Breast epithelium (tissue), 3 donors: ENCODE data around the gene ZCCHC10.

ENCODE experiments used
- POLR2A ChIP-seq: fragments of 450-650 bp; IDR thresholded peaks from one replicate; pipeline ENCODE4 v1.6.1; 2016; ENCODE audit warnings: antibody characterized with exemption, mild to moderate bottlenecking, moderate library complexity
- POLR2AphosphoS5 ChIP-seq, 3 donors: sonication (generic); formaldehyde crosslinking; IDR thresholded peaks; one replicate each; pipeline ENCODE4 v1.6.1; 2017; ENCODE audit warnings: antibody characterized with exemption in 3 of 3
- TF ChIP-seq, protein P1 (sequence below), 3 donors: fragments of 450-650 bp; IDR thresholded peaks; one replicate each; pipeline ENCODE4 v1.5.1; 2016 to 2017; ENCODE audit warnings: antibody characterized with exemption in 3 of 3, mild to moderate bottlenecking in 3 of 3, moderate library complexity in 3 of 3

GRCh38 chr5:133072021-133072420 is 45.7 kb upstream of the ZCCHC10 start:
- TF ChIP-seq, protein P1, sequence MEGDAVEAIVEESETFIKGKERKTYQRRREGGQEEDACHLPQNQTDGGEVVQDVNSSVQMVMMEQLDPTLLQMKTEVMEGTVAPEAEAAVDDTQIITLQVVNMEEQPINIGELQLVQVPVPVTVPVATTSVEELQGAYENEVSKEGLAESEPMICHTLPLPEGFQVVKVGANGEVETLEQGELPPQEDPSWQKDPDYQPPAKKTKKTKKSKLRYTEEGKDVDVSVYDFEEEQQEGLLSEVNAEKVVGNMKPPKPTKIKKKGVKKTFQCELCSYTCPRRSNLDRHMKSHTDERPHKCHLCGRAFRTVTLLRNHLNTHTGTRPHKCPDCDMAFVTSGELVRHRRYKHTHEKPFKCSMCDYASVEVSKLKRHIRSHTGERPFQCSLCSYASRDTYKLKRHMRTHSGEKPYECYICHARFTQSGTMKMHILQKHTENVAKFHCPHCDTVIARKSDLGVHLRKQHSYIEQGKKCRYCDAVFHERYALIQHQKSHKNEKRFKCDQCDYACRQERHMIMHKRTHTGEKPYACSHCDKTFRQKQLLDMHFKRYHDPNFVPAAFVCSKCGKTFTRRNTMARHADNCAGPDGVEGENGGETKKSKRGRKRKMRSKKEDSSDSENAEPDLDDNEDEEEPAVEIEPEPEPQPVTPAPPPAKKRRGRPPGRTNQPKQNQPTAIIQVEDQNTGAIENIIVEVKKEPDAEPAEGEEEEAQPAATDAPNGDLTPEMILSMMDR (IDR thresholded peaks at IDR 0.05) = no peak
- TF ChIP-seq POLR2A = no peak
- no peak for TF ChIP-seq POLR2AphosphoS5 (IDR thresholded peaks at IDR 0.05)
